ENCODE data around the gene RPN2. TPM values are rescaled to one million over a fixed set of nuclear protein-coding genes. Genes with fewer than 3 reads are reported as not detected.
A peak's percentile ranks its signal among the peaks of the same experiment; 100 is the strongest.

Gene RPN2
- total RNA-seq, 1 experiment from 2014 or later = 273 TPM

DNA sequence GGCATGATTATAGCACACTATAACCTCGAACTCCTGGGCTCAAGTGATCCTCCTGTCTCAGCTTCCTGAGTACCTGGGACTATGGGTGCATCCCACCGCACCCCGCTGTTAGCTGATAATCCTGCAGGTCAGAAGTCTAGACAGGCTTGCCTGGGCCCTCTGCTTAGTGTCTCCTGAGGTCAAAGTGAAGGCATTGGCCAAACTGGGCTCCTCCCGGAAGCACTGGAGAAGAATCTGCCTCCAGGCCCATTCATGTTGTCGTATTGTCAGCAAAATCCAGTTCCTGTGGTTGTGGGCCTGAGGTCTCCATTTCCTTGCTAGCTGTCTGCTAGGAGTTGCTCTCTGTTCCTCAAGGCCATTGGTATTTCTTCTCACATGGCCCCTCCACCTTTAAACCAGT, 6.6 kb downstream of the RPN2 start:
- DNase-seq (ENCODE audit: low read depth) = no peak

GRCh38 chr20:37188787-37189186, 9.7 kb downstream of the RPN2 start:
- no peak for DNase-seq (ENCODE audit: low read depth)

DNA sequence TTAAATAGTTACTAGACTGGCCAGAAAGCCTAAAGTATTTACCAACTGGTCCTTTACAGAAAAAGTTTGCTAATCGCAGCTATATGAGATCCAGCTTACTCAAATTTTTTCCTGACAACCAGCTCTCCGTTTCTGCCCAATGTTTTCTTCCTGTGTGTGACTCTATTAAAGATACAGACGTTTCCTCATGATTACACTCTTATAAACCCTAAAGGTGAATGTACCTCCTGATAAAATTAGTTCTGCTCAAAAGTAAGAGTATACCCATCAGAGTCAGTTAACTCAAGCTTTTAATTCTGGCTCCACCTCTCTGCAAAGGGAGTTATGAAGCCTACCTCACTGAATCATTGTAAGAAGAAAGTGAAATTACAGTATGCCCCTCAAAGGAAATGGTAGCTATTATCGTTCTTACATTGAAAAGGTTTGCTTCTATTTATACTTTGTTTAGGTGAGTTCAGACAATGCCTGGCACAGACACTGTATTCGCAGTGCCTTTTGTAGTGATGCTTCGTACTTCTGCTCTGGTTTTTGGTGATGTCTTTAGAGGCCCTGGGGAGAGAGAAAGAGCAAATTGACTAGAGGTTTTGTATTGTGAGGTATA, 10.4 kb downstream of the RPN2 start:
- DNase-seq (ENCODE audit: low read depth) = no peak

- no peak for DNase-seq (ENCODE audit: low read depth)
Observed at GRCh38 chr20:37190354-37191112, 11.4 kb downstream of the RPN2 start.

- DNase-seq (ENCODE audit: low read depth) = peak; percentile 80
Observed at GRCh38 chr20:37192137-37192854, 13.2 kb downstream of the RPN2 start.

GRCh38 chr20:37193226-37193625, 14.1 kb downstream of the RPN2 start:
- DNase-seq (ENCODE audit: low read depth) = no peak

DNA sequence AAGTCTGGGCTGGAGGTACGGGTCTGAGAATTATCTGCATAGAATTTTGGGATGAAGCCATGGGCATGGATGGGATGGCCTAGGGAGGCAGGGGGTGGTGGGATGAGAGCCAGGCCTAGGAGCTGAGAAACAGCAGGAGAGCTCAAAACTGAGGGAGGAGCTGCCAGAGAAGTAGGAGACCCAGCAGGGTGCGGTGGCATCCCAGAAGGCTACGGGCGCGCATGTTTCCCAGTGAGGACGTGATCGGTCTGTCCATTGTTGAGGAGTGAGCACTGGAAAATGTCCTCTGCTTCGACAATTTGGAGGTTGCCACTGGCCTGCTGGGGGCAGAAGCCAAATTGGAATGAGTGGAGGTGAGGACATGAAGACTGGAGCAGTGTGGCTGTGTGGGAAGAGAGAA, 14.7 kb downstream of the RPN2 start:
- no peak for DNase-seq (ENCODE audit: low read depth)

- no peak for DNase-seq (ENCODE audit: low read depth)
Observed at GRCh38 chr20:37194621-37195417, 15.7 kb downstream of the RPN2 start.

DNA sequence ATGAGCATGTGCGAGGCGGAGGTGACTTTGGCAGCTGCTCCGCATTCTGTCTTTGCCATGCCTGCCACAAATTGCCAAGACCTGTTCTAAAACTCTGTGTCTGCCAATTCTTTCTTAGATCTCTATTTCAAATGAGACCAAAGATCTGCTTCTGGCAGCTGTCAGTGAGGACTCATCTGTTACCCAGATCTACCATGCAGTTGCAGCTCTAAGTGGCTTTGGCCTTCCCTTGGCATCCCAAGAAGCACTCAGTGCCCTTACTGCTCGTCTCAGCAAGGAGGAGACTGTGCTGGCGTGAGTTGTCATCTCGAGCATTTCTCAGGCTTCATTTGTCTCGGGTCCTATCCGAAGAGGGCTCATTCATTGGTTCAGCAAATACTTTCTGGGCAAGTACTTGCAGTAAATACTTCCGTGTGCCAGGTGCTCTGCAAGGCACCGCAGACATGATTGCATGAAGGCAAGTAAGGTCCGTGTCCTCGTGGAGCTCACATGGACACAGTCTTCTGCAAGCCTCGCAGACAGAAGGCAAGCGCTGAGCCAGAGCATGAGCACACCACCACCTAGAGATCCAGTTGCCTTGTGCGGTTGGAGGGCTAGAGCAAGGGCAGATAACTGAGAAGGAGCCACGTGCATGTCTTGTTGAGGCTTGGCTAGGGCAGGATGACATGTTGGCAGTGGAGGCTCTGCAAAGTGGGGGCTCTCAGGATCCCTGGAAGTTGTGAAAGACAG, 20.0 kb downstream of the RPN2 start:
- DNase-seq (ENCODE audit: low read depth) = no peak

GRCh38 chr20:37200376-37200775, 21.2 kb downstream of the RPN2 start:
- DNase-seq (ENCODE audit: low read depth) = no peak

GRCh38 chr20:37200926-37201826, 22.0 kb downstream of the RPN2 start:
- DNase-seq (ENCODE audit: low read depth) = no peak

- no peak for DNase-seq (ENCODE audit: low read depth)
Observed at GRCh38 chr20:37201827-37202162, 22.7 kb downstream of the RPN2 start.

GRCh38 chr20:37202267-37202943, 23.3 kb downstream of the RPN2 start:
- peak; percentile 90 for DNase-seq (ENCODE audit: low read depth)

DNA sequence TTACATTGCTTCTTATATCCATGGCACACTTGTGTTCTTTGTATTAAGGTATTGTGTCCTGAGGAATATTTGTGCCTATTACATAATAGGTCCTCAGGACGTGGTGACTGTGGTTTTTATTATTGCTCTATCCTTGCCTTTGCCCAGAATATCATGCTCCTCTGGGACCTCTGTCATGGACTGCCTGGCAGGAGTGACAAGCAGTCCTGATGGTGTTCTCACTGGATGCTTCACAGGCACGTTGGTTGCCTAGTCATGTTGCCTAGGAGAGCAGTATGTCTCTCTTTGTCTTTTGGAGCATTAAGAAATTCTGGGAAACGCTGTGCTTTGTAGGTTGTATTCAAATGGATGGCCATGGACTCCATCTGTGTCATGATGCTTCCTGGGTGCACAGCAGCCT, 24.9 kb downstream of the RPN2 start:
- DNase-seq (ENCODE audit: low read depth) = peak; percentile 10

DNA sequence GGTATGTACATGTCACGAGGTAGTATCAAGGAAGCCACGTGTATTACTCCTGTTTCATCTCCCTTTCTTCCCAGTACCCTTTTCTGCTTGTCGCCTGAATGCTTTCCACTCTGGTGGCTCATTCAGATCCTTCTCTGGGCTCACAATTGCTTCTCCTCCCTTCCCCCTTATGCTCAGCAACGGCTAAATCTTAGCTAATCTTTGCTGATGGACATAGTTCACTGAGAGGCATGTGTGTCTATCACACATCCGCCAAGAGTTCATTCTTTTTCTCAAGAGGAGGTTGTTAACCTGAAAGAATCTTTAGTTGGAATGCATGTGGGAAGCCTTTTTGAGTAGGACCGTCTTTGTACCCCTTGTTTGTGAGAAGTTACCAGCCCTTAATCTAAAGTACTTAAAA, 26.0 kb downstream of the RPN2 start:
- DNase-seq (ENCODE audit: low read depth) = no peak

GRCh38 chr20:37205794-37206193, 26.7 kb downstream of the RPN2 start:
- DNase-seq (ENCODE audit: low read depth) = no peak

DNA sequence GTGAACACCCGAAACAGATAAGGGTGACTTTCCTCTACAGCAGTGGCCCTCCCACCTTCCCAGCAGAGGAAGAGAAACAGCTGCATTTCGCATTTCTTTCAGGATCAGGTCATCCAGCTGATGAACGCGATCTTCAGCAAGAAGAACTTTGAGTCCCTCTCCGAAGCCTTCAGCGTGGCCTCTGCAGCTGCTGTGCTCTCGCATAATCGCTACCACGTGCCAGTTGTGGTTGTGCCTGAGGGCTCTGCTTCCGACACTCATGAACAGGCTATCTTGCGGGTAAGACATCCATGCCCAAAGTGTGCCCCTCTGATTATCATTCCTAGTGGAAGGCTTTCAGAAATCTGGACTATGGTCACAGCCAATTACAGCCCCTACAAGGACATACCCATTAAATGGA, 28.0 kb downstream of the RPN2 start:
- DNase-seq (ENCODE audit: low read depth) = peak; percentile 74

- DNase-seq (ENCODE audit: low read depth) = no peak
Observed at GRCh38 chr20:37209193-37209592, 30.1 kb downstream of the RPN2 start.

DNA sequence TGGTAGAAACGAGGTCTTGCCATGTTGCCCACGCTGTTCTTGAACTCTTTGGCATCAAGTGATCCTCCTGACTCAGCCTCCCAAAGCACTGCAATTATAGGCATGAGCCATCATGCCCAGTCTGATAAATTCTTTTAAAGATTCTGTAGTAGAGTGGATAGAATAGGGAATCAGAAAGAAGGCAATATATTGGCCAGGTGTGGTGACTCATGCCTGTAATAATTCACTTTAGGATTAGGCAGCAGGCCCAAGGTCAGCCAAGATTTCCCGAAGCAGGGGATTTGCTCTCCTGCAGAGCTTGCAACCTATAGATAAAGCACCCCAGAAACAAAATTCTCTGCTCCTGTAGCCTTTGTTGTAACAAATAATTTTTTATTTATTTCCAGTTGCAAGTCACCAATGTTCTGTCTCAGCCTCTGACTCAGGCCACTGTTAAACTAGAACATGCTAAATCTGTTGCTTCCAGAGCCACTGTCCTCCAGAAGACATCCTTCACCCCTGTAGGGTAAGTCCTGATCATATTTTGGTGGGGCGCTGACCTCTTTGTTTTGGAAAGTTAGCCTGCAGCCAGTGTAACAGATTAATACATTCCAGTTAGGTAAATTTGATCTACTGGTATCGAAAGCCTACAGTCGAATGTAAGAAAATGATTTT, 30.7 kb downstream of the RPN2 start:
- peak; percentile 25 for DNase-seq (ENCODE audit: low read depth)
